MM.1S (cell line): ENCODE data around the gene LAPTM4A.
A peak's percentile ranks its signal among the peaks of the same experiment; 100 is the strongest.

ENCODE experiments used
- DNase-seq: peaks from one replicate; pipeline ENCODE4 v3.0.0-alpha.2; 2015
- H2AFZ ChIP-seq: fragments of 300-600 bp; sonication (generic); 2 replicates; pipeline ENCODE4 v1.6.0; 2016; ENCODE audit warnings: antibody characterized with exemption, low read length
- H3F3A ChIP-seq: fragments of 300-600 bp; sonication (generic); 2 replicates; pipeline ENCODE4 v1.6.1; 2016; ENCODE audit warnings: mild to moderate bottlenecking, antibody characterized with exemption, low read length, moderate library complexity, mixed read lengths; ENCODE audit not compliant: insufficient read depth
- H3K27ac ChIP-seq: fragments of 300-600 bp; sonication (generic); 2 replicates; pipeline ENCODE4 v1.5.1; 2016; ENCODE audit warnings: mild to moderate bottlenecking, low read length
- H3K27me3 ChIP-seq: fragments of 300-600 bp; sonication (generic); replicated peaks from 2 replicates; pipeline ENCODE4 v1.6.0; 2016; ENCODE audit warnings: low read length; ENCODE audit not compliant: insufficient read depth
- H3K36me3 ChIP-seq: fragments of 300-600 bp; sonication (generic); replicated peaks from 2 replicates; pipeline ENCODE4 v1.6.1; 2016; ENCODE audit warnings: mild to moderate bottlenecking, low read length, mixed read lengths; ENCODE audit not compliant: insufficient read depth
- H3K4me1 ChIP-seq: fragments of 300-600 bp; sonication (generic); 2 replicates; pipeline ENCODE4 v1.6.1; 2016; ENCODE audit warnings: low read length, mixed read lengths
- H3K4me2 ChIP-seq: fragments of 300-600 bp; sonication (generic); 2 replicates; pipeline ENCODE4 v1.6.0; 2016; ENCODE audit warnings: low read depth, low read length
- H3K4me3 ChIP-seq: fragments of 300-600 bp; sonication (generic); 2 replicates; pipeline ENCODE4 v1.5.1; 2016; ENCODE audit warnings: low read length, mixed read lengths
- H3K79me2 ChIP-seq: fragments of 300-600 bp; sonication (generic); 2 replicates; pipeline ENCODE4 v1.6.1; 2016; ENCODE audit warnings: mixed run types, low read length, mixed read lengths
- H3K9ac ChIP-seq: fragments of 300-600 bp; sonication (generic); 2 replicates; pipeline ENCODE4 v1.6.1; 2016; ENCODE audit warnings: low read length, mixed read lengths
- H3K9me2 ChIP-seq: fragments of 300-600 bp; sonication (generic); replicated peaks from 2 replicates; pipeline ENCODE4 v1.6.1; 2016; ENCODE audit warnings: mild to moderate bottlenecking, low read length, mixed read lengths; ENCODE audit not compliant: insufficient read depth
- H3K9me3 ChIP-seq: fragments of 300-600 bp; sonication (generic); replicated peaks from 2 replicates; pipeline ENCODE4 v1.6.1; 2016; ENCODE audit warnings: mild to moderate bottlenecking, low read length, mixed read lengths; ENCODE audit not compliant: insufficient read depth
- H4K20me1 ChIP-seq: fragments of 300-600 bp; sonication (generic); 2 replicates; pipeline ENCODE4 v1.6.1; 2016; ENCODE audit warnings: mild to moderate bottlenecking, low read length, moderate library complexity, mixed read lengths; ENCODE audit not compliant: insufficient read depth
- CTCF ChIP-seq: fragments of 300-600 bp; sonication (generic); IDR thresholded peaks from 2 replicates; pipeline ENCODE4 v1.5.1; 2016; ENCODE audit warnings: antibody characterized with exemption, low read length, mixed read lengths
- EZH2 ChIP-seq: fragments of 300-600 bp; sonication (generic); optimal IDR thresholded peaks from 2 replicates; pipeline ENCODE3; 2017; ENCODE audit warnings: low read depth, mild to moderate bottlenecking, antibody characterized with exemption, low read length, mixed read lengths
- EZH2phosphoT487 ChIP-seq: fragments of 300-600 bp; sonication (generic); IDR thresholded peaks from 2 replicates; pipeline ENCODE4 v1.6.1; 2018; ENCODE audit warnings: antibody characterized with exemption, low read length

LAPTM4A gene

GRCh38 chr2:20067992-20068584 is 16.7 kb upstream of the LAPTM4A start:
- Histone ChIP-seq H3K79me2 (no peaks in the 10 kb centered on the region), H4K20me1 (no peaks in the 10 kb centered on the region), H3K4me3 (no peak overlapping the region), H3K27me3 (no peaks in the 10 kb centered on the region), H3K9me3 (no peaks in the 10 kb centered on the region), H3K36me3 (no peaks in the 10 kb centered on the region), H3K27ac (no peak overlapping the region), H3K4me1 (no peaks in the 10 kb centered on the region), H2AFZ (no peak overlapping the region), H3K9me2 (no peaks in the 10 kb centered on the region), H3F3A (no peaks in the 10 kb centered on the region), H3K9ac (no peak overlapping the region), H3K4me2 (no peak overlapping the region)
- no peak for DNase-seq
- no peak for TF ChIP-seq EZH2

GRCh38 chr2:20065885-20066602 is 14.6 kb upstream of the LAPTM4A start:
- Histone ChIP-seq H3K36me3 (no peaks in the 10 kb centered on the region), H3K79me2 (no peaks in the 10 kb centered on the region), H3K9me3 (no peaks in the 10 kb centered on the region), H4K20me1 (no peaks in the 10 kb centered on the region), H3K9me2 (no peaks in the 10 kb centered on the region), H3K27me3 (no peaks in the 10 kb centered on the region), H2AFZ (no peak overlapping the region), H3K27ac (no peak overlapping the region), H3F3A (no peaks in the 10 kb centered on the region), H3K4me1 (no peaks in the 10 kb centered on the region), H3K4me2 (no peak overlapping the region), H3K4me3 (no peak overlapping the region), H3K9ac (no peak overlapping the region)
- TF ChIP-seq CTCF (no peak), EZH2phosphoT487 (no peak), EZH2 (no peak)
- DNase-seq: peak; percentile 57

GRCh38 chr2:20064841-20065240 is 13.4 kb upstream of the LAPTM4A start:
- no peaks in the 10 kb centered on the region for H3K9me2 ChIP-seq
- H3K4me1 ChIP-seq: no peaks in the 10 kb centered on the region
- H2AFZ ChIP-seq: no peak overlapping the region
- DNase-seq: no peak
- H4K20me1 ChIP-seq: no peaks in the 10 kb centered on the region
- H3K79me2 ChIP-seq: no peaks in the 10 kb centered on the region
- no peak overlapping the region for H3K27ac ChIP-seq
- no peak overlapping the region for H3K9ac ChIP-seq
- no peak overlapping the region for H3K4me3 ChIP-seq
- no peak for TF ChIP-seq EZH2phosphoT487
- TF ChIP-seq CTCF: no peak
- no peak for TF ChIP-seq EZH2
- no peaks in the 10 kb centered on the region for H3K9me3 ChIP-seq
- no peak overlapping the region for H3K4me2 ChIP-seq
- H3K27me3 ChIP-seq: no peaks in the 10 kb centered on the region
- H3F3A ChIP-seq: no peaks in the 10 kb centered on the region
- H3K36me3 ChIP-seq: no peaks in the 10 kb centered on the region

GRCh38 chr2:20064421-20064820 is 13.0 kb upstream of the LAPTM4A start:
- Histone ChIP-seq H3K79me2 (no peaks in the 10 kb centered on the region), H2AFZ (no peak overlapping the region)
- TF ChIP-seq EZH2 (no peak), EZH2phosphoT487 (no peak), CTCF (no peak)

More at GRCh38 chr2:20064421-20064820, 13.0 kb upstream of the LAPTM4A start:
- H3K9me2 ChIP-seq: no peaks in the 10 kb centered on the region
- H3K4me3 ChIP-seq: no peak overlapping the region
- H3K9ac ChIP-seq: no peak overlapping the region
- no peaks in the 10 kb centered on the region for H3K4me1 ChIP-seq
- no peak for DNase-seq
- H4K20me1 ChIP-seq: no peaks in the 10 kb centered on the region
- no peaks in the 10 kb centered on the region for H3K9me3 ChIP-seq
- H3F3A ChIP-seq: no peaks in the 10 kb centered on the region
- no peaks in the 10 kb centered on the region for H3K27me3 ChIP-seq
- no peaks in the 10 kb centered on the region for H3K36me3 ChIP-seq
- H3K27ac ChIP-seq: no peak overlapping the region
- no peak overlapping the region for H3K4me2 ChIP-seq
